ENCODE data around the gene SERPINA4.

GRCh38 chr14:94555991-94556390 is 5.3 kb upstream of the SERPINA4 start:
- TF ChIP-seq CTCF (IDR thresholded peaks at IDR 0.05; ENCODE audit: insufficient read depth, low read depth, low read length) (no peak), EZH2 (IDR thresholded peaks at IDR 0.05; ENCODE audit: insufficient read depth, low read length) (no peak)

Measured in astrocyte (in vitro differentiated cells and primary cell).